GM21367 (cell line): ENCODE measurements around the gene SLC1A1.

Experiments used
- ATAC-seq: cut with Tn5 transposase; IDR thresholded peaks from one replicate; pipeline ENCODE4 v1.9.1; 2021; ENCODE audit not compliant: unreplicated experiment

Gene SLC1A1

DNA sequence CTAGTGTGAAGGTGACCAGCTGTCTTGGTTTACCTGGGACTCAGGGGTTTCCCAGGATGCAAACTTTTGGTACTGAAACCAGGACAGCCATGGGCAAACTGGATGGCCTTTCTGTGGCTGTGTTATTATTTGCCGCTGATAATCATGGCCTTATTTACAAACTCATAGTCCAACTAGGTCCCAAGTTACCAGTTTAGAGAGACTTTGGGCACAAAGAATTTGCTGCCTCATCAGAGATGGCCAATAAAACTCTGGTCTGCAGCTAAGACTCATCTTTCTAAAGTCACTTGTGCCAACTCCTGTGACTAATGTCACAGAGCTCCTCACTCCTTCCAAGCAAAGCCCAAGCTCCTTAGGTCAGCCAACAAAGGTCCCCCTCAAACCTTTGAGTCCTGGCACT lies 124.4 kb downstream of the SLC1A1 start:
- ATAC-seq = no peak

DNA sequence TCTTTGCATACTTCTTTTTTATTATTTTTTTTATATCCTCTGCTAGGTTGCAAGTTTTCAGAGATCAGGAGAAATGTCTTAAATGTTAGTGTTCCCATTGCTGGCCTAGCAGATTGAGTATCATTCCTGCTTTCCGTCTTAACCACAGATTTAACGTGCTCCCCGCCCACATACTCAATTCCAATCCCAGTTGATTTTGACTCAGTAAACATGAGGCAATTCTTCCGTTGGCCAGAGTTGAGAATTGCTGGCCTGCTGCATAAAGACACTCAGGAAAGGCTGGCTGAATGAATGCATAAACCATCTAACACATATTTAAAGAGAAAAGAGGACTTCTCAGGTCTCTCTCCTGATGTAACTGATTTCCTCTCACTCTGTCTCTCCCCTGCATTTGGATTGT lies 125.0 kb downstream of the SLC1A1 start:
- ATAC-seq = no peak

DNA sequence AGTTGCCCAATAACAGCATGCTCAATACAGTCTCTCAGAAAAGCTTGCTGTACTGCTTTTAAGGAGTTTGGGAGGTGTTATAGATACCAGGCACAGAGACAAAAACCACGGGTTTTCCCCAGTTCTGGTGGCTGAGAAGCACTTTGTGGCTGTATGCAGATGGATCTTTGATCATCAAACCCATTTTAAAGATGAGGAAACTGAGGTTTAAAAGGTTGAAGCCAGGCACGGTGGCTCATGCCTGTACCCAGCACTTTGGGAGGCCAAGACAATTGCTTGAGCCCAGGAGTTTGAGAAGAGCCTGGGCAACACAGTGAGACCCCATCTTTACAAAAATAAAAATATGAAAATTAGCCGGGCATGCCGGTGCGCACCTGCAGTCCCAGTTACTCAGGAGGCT lies 125.5 kb downstream of the SLC1A1 start:
- no peak for ATAC-seq

DNA sequence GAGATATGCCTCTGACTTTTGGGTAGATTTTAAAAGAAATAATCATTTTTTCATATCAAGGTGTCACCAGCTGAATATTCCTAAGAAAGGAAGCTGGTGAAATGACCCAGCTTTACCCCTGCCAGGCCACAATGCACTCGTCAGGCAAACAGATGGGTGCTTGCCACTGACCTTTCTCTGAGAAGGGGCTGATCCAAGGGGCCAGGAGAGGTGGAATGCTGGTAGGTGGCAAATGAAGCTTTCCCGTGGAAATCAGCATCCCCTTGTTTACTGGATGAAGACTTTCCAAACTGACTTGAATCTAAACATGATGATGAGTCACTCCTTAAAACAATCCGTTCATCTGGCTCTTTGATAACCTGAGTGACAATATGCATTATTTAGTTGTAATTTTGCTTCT lies 127.5 kb downstream of the SLC1A1 start:
- no peak for ATAC-seq

DNA sequence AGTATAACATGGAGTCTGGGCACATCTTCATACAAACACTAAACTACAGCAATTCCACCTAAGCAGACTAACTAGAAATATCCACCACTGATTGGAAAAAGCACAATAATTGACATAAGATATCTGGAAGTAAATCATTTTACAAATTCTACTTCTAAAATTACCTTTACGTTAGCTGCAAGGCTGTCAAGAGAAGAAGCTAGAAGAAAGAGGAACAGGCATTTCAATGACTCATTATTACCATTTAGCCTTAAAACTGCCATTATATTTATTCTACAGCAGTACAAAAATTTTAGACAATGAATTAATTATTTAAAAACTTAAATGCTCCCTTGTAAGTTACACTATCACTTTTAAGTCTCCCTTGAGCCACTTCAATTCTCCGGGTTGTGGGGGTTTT lies 128.4 kb downstream of the SLC1A1 start:
- no peak for ATAC-seq

DNA sequence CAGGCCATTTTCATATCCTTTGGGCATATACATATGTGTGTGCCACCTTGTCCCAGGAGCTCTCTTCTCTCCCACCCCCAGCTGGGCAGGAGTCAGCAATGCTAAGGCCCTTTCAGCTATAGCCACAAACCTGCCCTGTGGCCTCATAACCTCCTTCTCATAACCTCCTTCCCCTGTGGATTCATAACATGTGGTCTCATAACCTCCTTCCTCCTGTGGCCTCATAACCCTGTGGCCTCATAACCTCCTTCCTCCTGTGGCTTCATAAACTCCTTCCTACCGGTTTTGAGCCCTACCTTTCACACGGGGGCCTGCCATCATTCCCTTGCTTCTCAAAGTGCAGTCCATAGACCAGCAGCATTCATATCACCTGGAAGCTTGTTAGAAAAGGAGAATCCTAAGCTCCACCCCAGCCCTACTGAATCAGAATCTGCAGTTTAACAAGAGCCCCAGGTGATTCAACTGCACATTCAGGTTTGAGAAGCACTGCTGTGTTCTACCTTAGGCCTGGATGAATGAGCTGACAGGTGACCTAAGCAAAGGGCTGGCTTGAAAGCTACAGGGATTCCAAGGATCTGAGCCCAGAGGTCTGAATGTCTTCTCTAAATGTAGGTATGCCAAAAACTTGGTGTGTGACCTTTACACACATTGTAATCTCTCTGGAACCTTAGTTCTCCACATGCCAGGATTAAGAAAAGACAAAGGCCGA lies 129.9 kb downstream of the SLC1A1 start:
- no peak for ATAC-seq

DNA sequence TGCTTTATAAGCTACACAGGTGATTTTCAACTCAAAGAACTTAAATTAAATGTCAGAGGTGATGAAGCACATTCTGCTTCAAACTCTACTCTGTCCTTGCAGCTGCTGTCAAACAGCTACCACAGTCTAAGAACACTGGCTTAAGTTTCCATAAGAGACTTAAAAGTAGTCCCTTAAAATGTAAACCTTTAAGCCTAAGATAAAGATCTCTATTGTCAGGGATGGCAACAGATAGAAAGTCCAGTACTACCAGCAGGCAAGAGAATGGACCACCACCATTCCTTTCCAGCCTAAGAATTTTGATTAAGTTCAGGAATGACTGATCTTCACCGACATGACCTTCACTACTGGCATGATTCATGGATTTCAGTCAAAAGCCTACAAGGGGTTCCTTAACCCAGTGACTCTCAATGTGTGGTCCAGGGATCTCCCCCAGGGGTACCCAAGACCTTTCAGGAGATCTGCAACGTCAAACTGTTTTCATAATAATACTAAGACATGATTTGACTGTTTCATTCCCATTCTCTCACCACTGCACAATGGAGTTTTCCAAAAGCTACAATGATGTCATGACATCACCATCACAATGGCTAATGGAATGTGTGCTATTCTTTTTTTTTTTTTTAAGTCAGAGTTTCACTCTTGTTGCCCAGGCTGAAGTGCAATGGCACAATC lies 130.8 kb downstream of the SLC1A1 start:
- ATAC-seq = no peak

DNA sequence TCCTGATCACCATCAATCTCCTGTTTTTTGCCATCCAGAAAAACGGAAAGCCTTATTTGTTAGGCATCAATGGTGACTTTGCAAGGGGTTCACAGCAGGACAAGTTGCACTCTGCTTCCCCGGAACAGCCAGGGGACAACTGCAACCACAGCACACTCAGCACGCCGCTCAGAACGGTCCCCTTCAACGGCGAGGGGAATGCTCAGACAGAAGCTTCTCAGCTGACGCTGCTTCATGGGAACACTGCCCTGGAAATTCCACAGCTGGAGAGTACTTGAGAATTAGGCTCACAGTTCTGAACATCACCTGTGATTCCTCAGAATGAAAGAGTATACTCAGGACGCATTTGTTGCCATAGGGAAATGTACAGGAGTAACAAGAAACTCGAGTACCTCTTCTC lies 131.7 kb downstream of the SLC1A1 start:
- ATAC-seq = no peak

DNA sequence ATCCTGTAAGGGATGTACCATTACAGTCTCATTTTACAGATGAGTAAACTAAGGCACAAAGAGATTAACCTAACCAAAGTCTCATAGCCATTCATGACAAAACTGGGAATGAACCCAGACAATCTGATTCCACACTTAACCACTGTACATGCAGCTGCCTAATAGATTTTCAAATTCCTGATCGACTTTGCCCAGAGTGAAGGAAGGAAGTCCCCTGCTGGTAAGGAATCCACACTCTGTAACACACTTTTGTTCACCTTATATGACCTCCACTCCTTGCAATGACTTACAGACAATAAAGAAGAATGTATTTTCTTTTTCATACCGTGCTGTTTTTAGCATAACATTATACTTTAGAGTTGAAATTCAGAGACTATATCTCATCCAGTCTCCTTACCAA lies 140.6 kb downstream of the SLC1A1 start:
- ATAC-seq = no peak
